GM18868 (cell line): ENCODE data around the gene FBN3.

Source experiments
- ATAC-seq: cut with Tn5 transposase; IDR thresholded peaks from one replicate; pipeline ENCODE4 v1.9.1; 2021; ENCODE audit warnings: mild to moderate bottlenecking, moderate library complexity; ENCODE audit not compliant: unreplicated experiment

The FBN3 gene

DNA sequence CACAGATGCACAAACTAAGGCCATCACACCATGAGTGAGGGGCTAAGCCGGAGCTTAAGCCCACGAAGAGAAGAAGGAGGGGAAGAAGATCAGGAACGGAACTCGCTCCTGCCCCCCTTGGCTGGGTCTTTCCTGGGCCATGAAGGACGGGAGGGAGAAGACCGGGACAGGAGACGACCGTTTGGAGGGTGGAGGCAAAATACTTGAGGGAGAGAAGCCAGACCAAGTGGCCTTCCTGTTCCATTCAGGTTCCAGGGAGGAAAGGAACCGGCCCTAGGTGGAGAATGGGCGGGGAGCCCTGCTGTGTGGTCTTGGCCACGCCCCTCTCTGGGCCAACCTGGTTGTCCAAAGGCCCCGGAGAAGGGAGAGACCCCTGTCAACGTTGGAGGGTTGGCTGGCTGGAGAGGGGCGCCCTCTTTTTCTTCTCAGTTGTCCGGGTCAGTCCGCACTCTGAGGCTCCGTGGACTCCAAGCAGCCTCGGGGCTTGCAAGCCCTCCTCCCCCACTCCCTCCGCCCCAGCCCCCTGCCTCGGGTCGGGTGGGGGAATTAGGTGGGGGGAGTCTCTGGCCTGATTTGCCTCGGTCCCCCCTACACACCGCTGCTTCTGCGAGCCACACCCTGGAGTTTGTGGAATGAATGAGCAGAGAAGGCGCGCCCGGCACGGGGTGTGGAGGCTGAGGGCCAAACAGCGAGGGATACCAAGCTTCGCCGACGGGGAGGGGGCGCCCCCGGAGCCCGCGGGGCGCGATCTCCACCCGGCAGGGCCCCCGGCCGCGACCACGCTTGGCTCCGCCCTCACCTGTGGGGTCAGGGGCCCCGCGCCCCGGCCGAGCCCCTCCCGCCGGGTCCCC lies 757 bp downstream of the FBN3 start:
- ATAC-seq, result no peak

DNA sequence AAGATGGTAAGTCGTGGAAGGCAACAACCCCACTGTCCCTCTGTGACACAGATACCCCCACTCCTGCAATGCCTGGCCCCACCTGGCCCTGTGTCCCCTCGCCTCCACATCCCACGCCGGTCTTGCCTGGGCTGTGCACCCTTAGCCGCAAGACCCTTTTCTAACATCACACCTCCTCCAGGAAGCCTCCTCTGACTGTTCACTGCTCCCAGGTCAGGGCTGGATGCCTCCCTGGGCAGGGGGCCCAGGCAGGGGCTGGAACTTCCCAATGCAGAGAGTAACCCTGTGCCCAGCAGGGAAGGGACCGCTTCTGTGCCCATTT lies 1.3 kb downstream of the FBN3 start:
- ATAC-seq, result no peak

- no peak for ATAC-seq
Measured at GRCh38 chr19:8147582-8147978, 1.8 kb downstream of the FBN3 start.

- no peak for ATAC-seq
Measured at GRCh38 chr19:8146877-8147581, 2.4 kb downstream of the FBN3 start.

DNA sequence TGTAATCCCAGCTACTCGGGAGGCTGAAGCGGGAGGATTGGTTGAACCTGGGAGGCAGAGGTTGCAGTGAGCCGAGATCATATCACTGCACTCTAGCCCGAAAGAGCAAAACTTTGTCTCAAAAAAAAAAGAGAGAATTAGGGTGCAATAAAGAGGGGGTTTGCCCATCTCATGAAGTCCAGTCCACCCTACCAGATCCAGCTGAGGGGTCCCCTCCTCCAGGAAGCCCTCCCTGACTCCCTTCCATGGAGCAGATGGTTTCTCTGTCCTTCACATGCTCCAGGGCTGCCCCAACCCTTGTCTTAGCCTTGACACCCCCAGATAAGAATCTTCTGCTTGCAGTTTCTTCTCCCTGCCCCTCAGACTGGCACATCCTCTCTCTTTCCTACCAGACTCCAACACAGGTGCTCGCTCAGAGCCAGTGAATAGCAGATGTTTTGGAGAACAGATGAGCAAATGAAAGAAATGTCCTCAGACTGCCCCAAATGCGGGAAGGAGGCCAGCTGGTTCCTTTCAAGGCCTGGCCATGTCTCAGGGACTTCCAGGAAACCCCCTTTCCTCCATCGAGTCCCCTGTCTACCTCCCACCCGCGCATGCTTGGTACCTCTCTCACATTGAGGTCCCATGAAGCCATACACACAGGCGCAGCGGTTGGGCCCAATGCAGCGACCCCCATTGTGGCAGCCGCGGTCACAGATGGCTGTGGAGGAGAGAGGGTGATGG lies 5.0 kb downstream of the FBN3 start:
- ATAC-seq, result no peak

GRCh38 chr19:8143041-8143440 lies 6.4 kb downstream of the FBN3 start:
- ATAC-seq, result no peak

GRCh38 chr19:8142513-8142900 lies 6.9 kb downstream of the FBN3 start:
- ATAC-seq, result no peak

- no peak for ATAC-seq
Measured at GRCh38 chr19:8141726-8142512, 7.5 kb downstream of the FBN3 start.

DNA sequence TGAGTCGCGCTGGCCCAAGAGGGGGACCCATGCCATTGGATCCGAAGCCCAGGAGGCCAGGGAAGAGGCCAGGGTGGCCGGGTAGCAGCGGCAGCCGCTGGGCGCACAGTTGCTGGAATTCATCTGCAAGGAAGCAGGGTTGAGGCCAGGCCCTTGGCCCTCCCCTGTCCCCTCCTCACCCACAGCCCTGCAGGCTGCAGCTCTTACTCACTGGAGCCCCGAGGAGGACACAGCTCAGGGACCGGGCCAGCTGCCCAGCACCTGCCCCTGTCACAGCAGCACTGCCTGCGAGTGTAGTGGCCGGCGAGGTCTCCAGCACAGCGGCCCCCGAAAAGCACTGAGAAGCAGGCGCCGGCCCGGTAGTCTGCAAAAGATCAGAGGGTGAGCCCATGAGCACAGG lies 11.2 kb downstream of the FBN3 start:
- ATAC-seq, result no peak

- no peak for ATAC-seq
Measured at GRCh38 chr19:8137425-8137824, 12.0 kb downstream of the FBN3 start.

DNA sequence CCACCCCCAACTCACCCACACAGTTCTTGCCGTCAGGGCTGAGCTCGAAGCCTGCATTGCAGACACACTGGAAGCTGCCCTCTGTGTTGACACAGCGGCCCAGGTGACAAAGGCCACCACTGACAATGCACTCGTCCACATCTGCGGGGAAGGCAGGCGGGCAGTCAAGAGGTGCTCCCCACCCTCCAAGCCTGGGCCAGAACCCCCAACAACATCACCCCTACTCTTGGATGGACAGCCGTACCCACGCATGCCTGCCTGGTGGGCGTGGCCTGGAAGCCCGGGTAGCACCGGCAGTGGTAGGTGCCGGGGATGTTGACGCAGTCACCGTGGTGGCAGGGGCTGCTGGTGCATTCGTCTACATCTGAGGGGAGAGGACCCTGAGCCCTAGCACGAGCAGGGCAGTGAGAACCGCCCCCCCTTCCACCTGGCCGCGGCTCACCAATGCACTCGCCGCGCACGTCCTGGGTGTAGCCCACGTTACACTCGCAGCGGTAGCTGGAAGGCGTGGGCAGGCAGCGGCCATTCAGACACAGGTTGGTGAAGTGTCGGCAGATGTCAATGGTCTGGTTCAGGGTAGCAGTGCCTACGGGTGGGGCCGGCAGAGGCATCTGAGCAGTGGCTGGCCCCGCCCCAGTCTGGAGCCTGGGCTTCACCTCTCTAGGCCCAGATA lies 13.3 kb downstream of the FBN3 start:
- ATAC-seq, result no peak

DNA sequence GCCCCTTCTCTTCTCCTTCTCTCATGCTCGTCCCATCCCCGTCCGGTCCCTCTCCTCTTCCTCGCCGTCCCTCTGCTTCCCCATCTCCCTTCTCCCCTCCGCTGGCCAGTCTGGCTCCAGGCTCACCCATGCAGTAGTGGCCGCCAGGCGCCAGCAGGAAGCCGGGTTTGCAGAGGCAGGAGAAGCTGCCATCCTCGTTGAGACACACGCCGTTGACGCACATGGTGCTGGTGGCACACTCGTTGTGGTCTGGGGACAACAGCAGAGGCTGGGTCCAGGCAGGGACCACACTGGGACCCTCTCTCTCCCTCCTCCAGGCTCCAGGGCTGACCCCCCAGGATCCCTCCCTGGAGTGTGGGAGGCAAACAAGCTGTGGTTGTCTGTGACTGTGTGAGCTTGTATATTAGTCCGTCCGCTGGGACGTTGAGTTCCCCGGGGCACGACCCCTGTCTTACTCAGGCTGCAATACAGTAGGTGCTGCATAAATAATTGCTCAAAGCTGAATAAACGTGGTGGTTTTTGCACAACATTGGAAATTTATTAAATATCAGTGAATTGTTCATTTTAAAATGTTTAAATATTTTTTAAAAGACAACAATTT lies 16.4 kb downstream of the FBN3 start:
- ATAC-seq, result no peak

DNA sequence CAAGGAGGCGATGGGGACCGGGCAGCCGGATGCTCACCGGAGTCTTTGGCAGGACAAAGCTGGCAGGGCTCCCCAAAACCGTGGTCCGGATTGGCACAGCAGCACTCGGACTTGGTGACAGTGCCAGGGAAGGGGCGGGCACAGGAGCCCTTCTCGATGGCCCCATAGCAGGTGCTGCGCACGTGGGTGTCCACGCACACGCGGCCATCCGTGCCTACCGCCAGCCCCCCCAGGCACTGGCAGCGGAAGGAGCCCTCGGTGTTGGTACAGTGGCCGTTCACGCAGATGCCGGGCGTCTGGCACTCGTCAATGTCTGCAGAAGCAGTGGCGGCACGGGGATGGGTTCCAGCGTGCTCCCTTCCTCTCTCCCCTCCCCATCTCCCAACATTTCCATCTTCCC lies 17.9 kb downstream of the FBN3 start:
- no peak for ATAC-seq

DNA sequence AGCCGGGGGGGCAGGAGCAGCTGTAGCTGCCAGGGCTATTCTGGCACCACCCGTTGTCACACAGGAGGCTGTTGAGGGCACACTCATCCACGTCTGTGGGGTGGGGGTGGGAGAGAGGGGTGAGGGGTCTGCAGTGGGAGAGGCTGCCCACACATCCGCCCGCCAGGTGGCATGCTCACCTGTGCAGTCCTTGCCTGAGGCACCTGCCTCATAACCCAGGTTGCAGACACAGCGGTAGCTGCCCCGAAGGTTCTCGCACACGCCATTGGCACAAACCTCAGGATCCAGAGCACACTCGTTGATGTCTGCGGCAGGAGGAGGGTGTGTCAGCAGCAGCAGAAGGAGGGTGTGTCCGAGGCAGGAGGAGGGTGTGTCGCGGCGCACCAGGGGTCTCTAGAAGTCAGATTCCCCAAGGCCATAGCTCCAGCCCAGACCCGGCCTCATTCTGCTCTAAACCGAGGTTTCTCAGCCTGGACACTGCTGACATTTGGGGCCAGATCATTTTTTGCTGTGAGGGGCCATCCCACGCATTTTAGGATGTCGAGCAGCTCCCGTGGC lies 20.3 kb downstream of the FBN3 start:
- no peak for ATAC-seq

DNA sequence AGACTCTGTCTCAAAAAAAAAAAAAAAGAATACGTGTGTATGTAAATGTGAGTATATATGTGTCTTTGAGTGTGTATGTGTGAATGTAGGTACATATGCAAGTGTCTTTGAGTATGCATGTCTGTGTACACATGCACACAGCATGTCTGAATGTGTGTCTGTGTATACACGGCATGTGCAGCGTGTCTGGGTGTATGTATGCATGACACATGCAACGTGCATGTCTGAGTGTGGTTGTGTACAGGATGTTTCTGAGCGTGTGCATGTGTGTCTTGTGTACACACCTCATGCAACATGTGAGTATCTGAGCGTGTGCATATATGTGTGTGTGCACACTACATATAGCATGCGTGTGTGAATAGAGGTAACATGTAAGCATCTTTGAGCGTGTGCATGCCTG lies 20.8 kb downstream of the FBN3 start:
- ATAC-seq, result no peak

- ATAC-seq, result no peak
Measured at GRCh38 chr19:8127311-8127710, 22.1 kb downstream of the FBN3 start.

DNA sequence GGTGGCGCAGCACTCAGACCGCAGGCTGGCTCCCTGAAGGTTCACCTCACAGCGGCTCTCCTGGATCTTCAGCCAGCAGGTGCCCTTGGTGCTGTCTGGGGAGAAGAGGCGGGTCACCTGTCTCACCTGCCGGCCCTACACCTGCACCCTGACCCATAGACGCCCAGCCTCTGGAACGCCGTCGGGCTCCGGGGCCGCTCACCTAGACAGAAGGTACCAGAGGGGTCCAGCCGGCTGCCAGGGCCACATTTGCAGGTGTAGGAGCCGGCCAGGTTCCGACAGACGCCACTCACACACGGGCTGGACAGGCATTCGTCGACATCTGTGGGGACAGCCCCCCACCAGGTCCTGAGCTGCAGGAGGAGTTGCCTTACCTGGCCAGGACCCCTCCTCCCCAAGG lies 22.9 kb downstream of the FBN3 start:
- no peak for ATAC-seq

DNA sequence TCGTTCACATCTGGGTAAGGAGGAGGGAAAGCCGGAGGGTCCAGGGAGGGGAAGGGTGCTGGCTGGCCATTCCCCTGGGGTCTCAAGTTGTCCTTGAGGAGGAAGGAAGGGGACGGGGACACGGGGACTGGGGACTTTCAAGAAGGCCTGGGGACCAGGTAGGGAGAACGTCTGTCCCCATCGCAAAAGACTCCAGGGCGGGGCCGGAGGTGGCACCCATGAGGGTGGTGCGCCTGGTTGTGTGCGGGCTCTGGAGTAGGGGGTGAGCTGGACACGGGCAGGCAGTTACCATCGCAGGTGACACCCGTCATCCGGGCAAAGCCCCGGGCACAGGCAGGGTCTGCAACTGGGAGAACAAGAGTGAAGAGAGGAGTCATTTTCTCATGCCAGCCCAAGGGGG lies 23.4 kb downstream of the FBN3 start:
- ATAC-seq, result no peak

DNA sequence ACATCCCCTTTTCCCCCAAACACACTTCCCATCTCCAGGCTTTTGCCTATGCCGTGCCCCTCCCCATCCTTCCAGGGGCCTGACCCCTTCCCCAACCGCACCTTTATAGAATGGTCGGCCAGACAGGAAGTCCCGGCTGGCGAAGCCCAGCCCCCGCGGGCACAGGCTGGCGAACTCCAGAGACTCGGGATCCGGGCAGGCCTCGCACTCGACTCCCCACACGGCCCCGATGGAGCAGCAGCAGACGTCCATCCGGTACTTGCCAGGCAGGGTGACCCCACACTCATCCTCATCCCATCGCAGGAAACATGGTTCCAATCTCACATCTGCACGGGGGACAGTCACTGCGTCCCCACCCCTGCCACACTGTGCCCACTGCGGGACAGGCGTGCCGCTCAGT lies 25.7 kb downstream of the FBN3 start:
- no peak for ATAC-seq
